Activated T-cell treated with anti-CD3 and anti-CD28 coated beads for 24 hours (primary cell): Measurements from ENCODE around the gene RPL10.

Experiments used
- DNase-seq: peaks from one replicate; pipeline ENCODE4 v3.0.0-alpha.2; 2020; ENCODE audit warnings: low read depth

The RPL10 gene

DNA sequence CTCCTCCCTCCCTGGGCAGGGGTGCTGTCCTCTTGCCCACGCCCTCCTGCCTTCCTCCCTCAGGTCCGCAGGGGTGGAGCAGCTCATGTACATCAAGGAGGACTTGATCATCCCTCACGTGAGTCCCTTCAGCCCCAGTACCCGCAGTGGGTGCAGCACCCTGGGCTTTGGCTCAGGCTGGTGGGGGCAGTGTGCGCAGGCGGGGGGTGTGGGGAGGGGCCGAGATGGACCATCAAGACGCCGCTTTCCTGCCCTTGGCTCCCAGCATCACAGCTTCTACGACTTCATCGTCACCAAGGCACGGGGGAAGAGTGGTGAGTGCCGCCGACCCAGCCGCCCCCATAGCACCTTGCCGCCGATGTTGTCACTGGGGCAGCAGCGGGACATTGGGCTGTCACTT lies 51.4 kb downstream of the RPL10 start:
- DNase-seq, result no peak

DNA sequence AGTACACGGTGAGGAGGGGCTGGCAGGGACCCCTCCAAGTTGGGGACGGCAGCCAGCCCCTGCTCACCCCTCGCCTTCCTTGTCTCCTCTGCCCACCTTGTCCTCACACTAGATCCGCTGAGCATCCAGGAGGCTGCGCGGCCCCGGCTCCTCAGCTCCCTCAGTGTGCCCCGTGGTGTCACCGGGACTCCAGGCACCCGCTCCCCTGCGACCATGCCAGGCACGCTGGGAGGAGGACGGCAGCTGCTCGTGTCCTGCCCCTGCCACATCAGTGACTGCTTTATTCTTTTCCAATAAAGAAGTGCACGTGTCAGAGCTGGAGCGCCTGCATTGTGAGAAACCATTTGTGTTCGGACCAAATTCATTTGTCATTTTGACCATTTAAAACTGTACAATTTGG lies 52.1 kb downstream of the RPL10 start:
- no peak for DNase-seq
